Fibroblast of lung (primary cell): ENCODE results near the gene AZIN2. TPM values are rescaled to one million over a fixed set of nuclear protein-coding genes. Genes with fewer than 3 reads are reported as not detected.
"Not testable (repeated sequence)": the region's sequence is repeated elsewhere in the genome, so short reads cannot be mapped to it uniquely, and the experiment has no call there.

Experiments used
- DNase-seq, 2 donors: peaks; one replicate each; pipeline versions ENCODE4 v3.0.0 to v3.0.0-alpha.2; 2010; ENCODE audit warnings: low read depth in 2 of 2
- H2AFZ ChIP-seq: 2 replicates; pipeline ENCODE4 v1.5.1; 2012; ENCODE audit warnings: low read length, control low read depth, inconsistent platforms
- H3K27ac ChIP-seq: 2 replicates; pipeline ENCODE4 v1.5.1; 2011; ENCODE audit warnings: low read length, control low read depth; ENCODE audit not compliant: insufficient read depth
- H3K27me3 ChIP-seq: 2 replicates; pipeline ENCODE4 v1.5.1; 2011; ENCODE audit warnings: mild to moderate bottlenecking, low read length; ENCODE audit not compliant: control insufficient read depth, insufficient read depth
- H3K36me3 ChIP-seq: 2 replicates; pipeline ENCODE4 v1.5.1; 2011; ENCODE audit warnings: low read length; ENCODE audit not compliant: control insufficient read depth, insufficient read depth
- H3K4me1 ChIP-seq: 2 replicates; pipeline ENCODE4 v1.5.1; 2011; ENCODE audit warnings: low read length; ENCODE audit not compliant: control insufficient read depth, insufficient read depth; ENCODE audit errors: extremely low read depth
- H3K4me2 ChIP-seq: 2 replicates; pipeline ENCODE4 v1.5.1; 2011; ENCODE audit warnings: low read length, control low read depth; ENCODE audit not compliant: insufficient read depth; ENCODE audit errors: extremely low read depth
- H3K4me3 ChIP-seq, 4 experiments: fragments of 200-600 bp in 1 of 4; sonication (generic) in 1 of 4; replicated peaks in 1 of 4; 2 replicates each; pipeline ENCODE4 v1.5.1; 2011 to 2016; ENCODE audit warnings: low read length in 4 of 4, low read depth in 3 of 4, mild to moderate bottlenecking in 3 of 4, control low read depth in 2 of 4, inconsistent platforms in 1 of 4, mixed read lengths in 1 of 4; ENCODE audit not compliant: insufficient read depth in 1 of 4; ENCODE audit errors: control extremely low read depth in 1 of 4
- H3K79me2 ChIP-seq: 2 replicates; pipeline ENCODE4 v1.5.1; 2012; ENCODE audit warnings: mild to moderate bottlenecking, low read length, inconsistent platforms; ENCODE audit not compliant: control insufficient read depth, insufficient read depth
- H3K9ac ChIP-seq: 2 replicates; pipeline ENCODE4 v1.5.1; 2011; ENCODE audit warnings: mild to moderate bottlenecking, low read length, control low read depth; ENCODE audit not compliant: insufficient read depth
- H3K9me3 ChIP-seq: 2 replicates; pipeline ENCODE4 v1.5.1; 2012; ENCODE audit warnings: low read depth, low read length; ENCODE audit not compliant: control insufficient read depth, insufficient read depth
- H4K20me1 ChIP-seq: 2 replicates; pipeline ENCODE4 v1.5.1; 2011; ENCODE audit warnings: low read length; ENCODE audit not compliant: control insufficient read depth, insufficient read depth; ENCODE audit errors: extremely low read depth
- EZH2 ChIP-seq: IDR thresholded peaks from 2 replicates; pipeline ENCODE4 v1.5.1; 2012; ENCODE audit warnings: low read length, control low read depth, mild to moderate bottlenecking; ENCODE audit errors: missing control alignments
- polyA plus RNA-seq, 2 donors: library from polyadenylated mRNA; depleted of rRNA in 1 of 2; stranded (reverse) in 1 of 2; unstranded in 1 of 2; fragments of >200 nt; gene quantifications; 2 replicates each; pipeline ENCODE4 v1.2.1, GENCODE V29; 2011 to 2012; ENCODE audit warnings: missing spikeins in 1 of 2
- total RNA-seq: library from RNA; depleted of rRNA; stranded (reverse); fragments of >200 nt; gene quantifications from 2 replicates; pipeline ENCODE4 v1.2.1, GENCODE V29; 2014
- TF ChIP-seq, protein P1 (sequence below), 2 donors: IDR thresholded peaks in 1 of 2; conservative IDR thresholded peaks in 1 of 2; 1 replicate in 1 of 2; 2 replicates in 1 of 2; pipeline ENCODE4 v1.5.1; 2011 to 2012; ENCODE audit warnings: low read length in 2 of 2, control low read depth in 1 of 2, inconsistent platforms in 1 of 2, low read depth in 1 of 2, mild to moderate bottlenecking in 1 of 2

AZIN2 gene
- total and polyA plus RNA-seq, 2 donors (not counting 1 experiment from before 2014, with no cell fraction given), result 3.2 to 9.1 TPM

DNA sequence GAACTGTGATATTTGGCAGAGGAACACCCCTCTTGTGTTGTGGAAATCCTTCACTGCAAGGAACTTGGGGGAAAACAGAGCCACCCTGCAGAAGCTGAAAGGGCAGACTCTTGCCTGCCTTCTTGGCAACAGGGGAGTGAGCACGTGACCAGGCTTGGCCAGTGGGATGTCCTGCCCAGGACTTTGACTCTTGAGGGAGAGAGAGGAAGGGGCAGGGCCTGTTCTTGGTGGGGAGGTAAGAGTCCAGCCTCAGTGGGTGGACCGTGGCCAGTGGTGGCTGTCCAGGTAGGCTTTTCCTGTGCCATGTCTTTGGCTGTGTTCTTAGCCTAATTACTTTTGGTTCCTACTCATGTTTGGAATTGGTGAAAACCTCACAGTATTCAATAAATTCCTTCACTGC is 35.7 kb upstream of the AZIN2 start:
- H3K27ac ChIP-seq, result no peak overlapping the region
- no peak overlapping the region for H2AFZ ChIP-seq

DNA sequence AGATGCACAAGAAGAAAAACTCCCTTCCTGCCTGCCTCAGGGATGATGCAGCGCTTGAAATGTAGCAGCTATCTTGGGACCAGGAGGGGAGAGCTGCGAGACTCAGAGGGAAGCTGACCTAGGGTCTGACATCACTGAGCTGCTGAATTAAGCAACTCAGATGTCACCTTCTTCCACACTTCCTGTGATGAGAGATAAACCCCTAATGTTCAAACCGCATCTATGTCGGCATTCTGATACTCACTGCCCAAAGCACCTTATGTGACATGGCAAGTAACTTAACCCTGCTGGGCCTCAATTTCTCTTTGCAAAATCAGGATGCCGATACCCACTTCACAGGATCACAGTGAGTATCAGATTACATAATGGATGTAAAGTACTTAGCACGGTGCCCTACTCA is 35.1 kb upstream of the AZIN2 start:
- DNase-seq, result peak in 1 of 2 donors; percentile 12
- Histone ChIP-seq H3K4me3 (no peak overlapping the region), H3K27ac (no peak overlapping the region), H4K20me1 (no peaks in the 10 kb centered on the region), H3K27me3 (no peaks in the 10 kb centered on the region), H3K4me1 (peaks cover 2% of the 10 kb centered on the region), H2AFZ (no peak overlapping the region), H3K36me3 (no peaks in the 10 kb centered on the region), H3K9me3 (no peaks in the 10 kb centered on the region), H3K4me2 (no peak overlapping the region), H3K79me2 (no peaks in the 10 kb centered on the region), H3K9ac (no peak overlapping the region)
- TF ChIP-seq, protein P1, sequence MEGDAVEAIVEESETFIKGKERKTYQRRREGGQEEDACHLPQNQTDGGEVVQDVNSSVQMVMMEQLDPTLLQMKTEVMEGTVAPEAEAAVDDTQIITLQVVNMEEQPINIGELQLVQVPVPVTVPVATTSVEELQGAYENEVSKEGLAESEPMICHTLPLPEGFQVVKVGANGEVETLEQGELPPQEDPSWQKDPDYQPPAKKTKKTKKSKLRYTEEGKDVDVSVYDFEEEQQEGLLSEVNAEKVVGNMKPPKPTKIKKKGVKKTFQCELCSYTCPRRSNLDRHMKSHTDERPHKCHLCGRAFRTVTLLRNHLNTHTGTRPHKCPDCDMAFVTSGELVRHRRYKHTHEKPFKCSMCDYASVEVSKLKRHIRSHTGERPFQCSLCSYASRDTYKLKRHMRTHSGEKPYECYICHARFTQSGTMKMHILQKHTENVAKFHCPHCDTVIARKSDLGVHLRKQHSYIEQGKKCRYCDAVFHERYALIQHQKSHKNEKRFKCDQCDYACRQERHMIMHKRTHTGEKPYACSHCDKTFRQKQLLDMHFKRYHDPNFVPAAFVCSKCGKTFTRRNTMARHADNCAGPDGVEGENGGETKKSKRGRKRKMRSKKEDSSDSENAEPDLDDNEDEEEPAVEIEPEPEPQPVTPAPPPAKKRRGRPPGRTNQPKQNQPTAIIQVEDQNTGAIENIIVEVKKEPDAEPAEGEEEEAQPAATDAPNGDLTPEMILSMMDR (conservative IDR thresholded peaks at IDR 0.05 in 1 of 2, IDR thresholded peaks at IDR 0.05 in 1 of 2; ENCODE audit: low read depth in 1 of 2, low read length in 2 of 2), result no peak
- no peak for TF ChIP-seq EZH2

More for the DNA sequence above, 35.7 kb upstream of the AZIN2 start:
- no peak overlapping the region for H3K9ac ChIP-seq
- H3K9me3 ChIP-seq, result no peaks in the 10 kb centered on the region
- no peaks in the 10 kb centered on the region for H4K20me1 ChIP-seq
- H3K4me3 ChIP-seq, result no peak overlapping the region
- no peaks in the 10 kb centered on the region for H3K36me3 ChIP-seq
- DNase-seq, result no peak
- H3K79me2 ChIP-seq, result no peaks in the 10 kb centered on the region
- no peaks in the 10 kb centered on the region for H3K27me3 ChIP-seq
- no peak overlapping the region for H3K4me2 ChIP-seq
- TF ChIP-seq EZH2, result no peak
- TF ChIP-seq, protein P1 (conservative IDR thresholded peaks at IDR 0.05 in 1 of 2, IDR thresholded peaks at IDR 0.05 in 1 of 2; ENCODE audit: low read depth in 1 of 2, low read length in 2 of 2), result no peak
- H3K4me1 ChIP-seq, result peaks cover 2% of the 10 kb centered on the region

DNA sequence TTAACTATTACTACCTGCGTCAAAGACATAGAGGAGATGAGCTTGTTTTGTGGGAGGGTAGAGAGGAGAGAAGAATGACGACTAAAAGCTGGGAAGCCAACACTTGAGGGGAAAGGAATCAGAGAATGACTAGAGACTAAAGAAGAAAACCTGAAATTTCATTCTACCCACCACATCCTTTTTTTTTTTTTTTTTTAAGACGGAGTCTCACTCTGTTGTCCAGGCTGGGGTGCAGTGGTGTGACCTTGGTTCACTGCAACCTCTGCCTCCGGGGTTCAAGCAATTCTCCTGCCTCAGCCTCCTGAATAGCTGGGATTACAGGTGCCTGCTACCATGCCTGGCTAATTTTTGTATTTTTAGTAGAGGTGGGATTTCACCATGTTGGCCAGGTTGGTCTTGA is 34.7 kb upstream of the AZIN2 start:
- H3K4me3 ChIP-seq, H3K4me1 ChIP-seq, H3K9me3 ChIP-seq, H3K27me3 ChIP-seq, H3K36me3 ChIP-seq, H2AFZ ChIP-seq, DNase-seq, H4K20me1 ChIP-seq, H3K27ac ChIP-seq, H3K79me2 ChIP-seq, H3K4me2 ChIP-seq, H3K9ac ChIP-seq: not testable (repeated sequence)
